ENCODE results near the gene TRIM22.
"Not testable (repeated sequence)": the region's sequence is repeated elsewhere in the genome, so short reads cannot be mapped to it uniquely, and the experiment has no call there.

TRIM22 gene, protein sequence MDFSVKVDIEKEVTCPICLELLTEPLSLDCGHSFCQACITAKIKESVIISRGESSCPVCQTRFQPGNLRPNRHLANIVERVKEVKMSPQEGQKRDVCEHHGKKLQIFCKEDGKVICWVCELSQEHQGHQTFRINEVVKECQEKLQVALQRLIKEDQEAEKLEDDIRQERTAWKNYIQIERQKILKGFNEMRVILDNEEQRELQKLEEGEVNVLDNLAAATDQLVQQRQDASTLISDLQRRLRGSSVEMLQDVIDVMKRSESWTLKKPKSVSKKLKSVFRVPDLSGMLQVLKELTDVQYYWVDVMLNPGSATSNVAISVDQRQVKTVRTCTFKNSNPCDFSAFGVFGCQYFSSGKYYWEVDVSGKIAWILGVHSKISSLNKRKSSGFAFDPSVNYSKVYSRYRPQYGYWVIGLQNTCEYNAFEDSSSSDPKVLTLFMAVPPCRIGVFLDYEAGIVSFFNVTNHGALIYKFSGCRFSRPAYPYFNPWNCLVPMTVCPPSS

DNA sequence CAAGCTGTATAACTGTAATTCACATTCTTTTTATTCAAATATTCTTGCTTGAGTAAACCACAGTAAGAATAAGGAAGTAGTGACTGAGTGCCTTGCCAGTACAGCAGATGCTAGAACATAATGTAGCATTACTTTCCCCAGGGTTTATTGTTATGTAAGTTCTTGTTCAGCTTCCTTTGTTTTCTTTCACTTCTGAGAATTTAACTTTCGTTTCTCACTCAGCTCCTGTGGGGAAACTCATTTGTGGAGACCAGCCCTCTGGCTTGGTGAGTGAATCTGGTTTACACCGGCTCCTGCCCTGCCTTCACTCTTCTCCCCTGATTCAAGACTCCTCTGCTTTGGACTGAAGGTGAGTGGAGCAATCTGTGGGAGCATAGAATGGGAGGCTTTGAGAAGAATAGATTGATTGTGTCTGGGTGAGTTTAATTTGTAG is at the start of gene TRIM22:
Gene TRIM22, plus strand, starts transcription at position 240 of the 433 bp plus-strand sequence. CDS start 6,443 bp downstream, outside the sequence.
- peaks cover 16% of the 10 kb centered on the region for H3K4me1 Mint-ChIP-seq
- no peak within 1 kb of the TSS for H3K4me3 Mint-ChIP-seq
- TF ChIP-seq, protein P1, sequence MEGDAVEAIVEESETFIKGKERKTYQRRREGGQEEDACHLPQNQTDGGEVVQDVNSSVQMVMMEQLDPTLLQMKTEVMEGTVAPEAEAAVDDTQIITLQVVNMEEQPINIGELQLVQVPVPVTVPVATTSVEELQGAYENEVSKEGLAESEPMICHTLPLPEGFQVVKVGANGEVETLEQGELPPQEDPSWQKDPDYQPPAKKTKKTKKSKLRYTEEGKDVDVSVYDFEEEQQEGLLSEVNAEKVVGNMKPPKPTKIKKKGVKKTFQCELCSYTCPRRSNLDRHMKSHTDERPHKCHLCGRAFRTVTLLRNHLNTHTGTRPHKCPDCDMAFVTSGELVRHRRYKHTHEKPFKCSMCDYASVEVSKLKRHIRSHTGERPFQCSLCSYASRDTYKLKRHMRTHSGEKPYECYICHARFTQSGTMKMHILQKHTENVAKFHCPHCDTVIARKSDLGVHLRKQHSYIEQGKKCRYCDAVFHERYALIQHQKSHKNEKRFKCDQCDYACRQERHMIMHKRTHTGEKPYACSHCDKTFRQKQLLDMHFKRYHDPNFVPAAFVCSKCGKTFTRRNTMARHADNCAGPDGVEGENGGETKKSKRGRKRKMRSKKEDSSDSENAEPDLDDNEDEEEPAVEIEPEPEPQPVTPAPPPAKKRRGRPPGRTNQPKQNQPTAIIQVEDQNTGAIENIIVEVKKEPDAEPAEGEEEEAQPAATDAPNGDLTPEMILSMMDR (IDR thresholded peaks at IDR 0.05): no peak
- no peak for DNase-seq
- H3K36me3 Mint-ChIP-seq (ENCODE audit: low read depth): no peaks in the 10 kb centered on the region
- peaks cover 10% of the 10 kb centered on the region for H3K9me3 Mint-ChIP-seq
- peaks cover 4% of the 10 kb centered on the region for H3K27me3 Mint-ChIP-seq (ENCODE audit: low read depth, poor library complexity)
- no peak within 1 kb of the TSS for H3K27ac Mint-ChIP-seq

DNA sequence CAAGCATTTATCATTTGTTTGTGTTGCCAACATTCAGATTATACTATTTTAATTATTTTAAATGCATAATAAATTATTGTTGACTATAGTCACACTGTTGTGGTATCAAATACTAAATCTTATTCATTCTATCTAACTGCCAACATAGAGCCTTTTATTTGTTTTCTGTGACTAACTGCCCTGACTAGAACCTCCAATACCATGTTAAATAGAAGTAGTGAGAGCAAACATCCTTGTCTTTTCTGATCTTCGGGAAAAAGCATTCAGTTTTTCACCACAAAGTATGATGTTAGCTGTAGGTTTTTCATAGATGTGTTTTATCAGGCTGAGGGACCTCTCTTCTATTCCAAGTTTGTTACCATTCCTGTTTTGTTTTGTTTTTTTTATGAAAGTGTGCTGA is 49.6 kb upstream of the TRIM22 start:
- Mint-ChIP-seq H3K27me3 (ENCODE audit: low read depth, poor library complexity) (peaks cover 2% of the 10 kb centered on the region), H3K4me3 (no peak overlapping the region), H3K4me1 (no peaks in the 10 kb centered on the region), H3K9me3 (no peaks in the 10 kb centered on the region), H3K36me3 (ENCODE audit: low read depth) (no peaks in the 10 kb centered on the region), H3K27ac (no peak overlapping the region)
- TF ChIP-seq, protein P1 (IDR thresholded peaks at IDR 0.05): no peak
- no peak for DNase-seq

DNA sequence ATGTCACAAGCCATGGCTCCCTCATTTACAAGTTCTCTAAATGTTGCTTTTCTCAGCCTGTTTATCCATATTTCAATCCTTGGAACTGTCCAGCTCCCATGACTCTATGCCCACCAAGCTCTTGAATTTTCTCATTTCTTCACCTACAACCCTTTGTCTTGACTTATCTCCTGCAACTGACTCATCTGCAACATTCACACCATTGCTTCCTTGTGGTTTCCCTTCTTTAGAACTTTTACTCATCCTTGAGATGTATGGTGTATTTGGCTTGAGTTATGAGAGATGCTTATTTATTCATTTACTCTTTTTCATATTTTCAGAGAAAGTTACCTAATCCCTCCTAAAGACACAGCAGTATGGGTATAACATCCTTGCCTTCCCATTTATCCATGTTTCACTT is 46.0 kb upstream of the TRIM22 start:
- Mint-ChIP-seq H3K36me3 (ENCODE audit: low read depth) (no peaks in the 10 kb centered on the region), H3K27me3 (ENCODE audit: low read depth, poor library complexity) (peaks cover 4% of the 10 kb centered on the region), H3K4me3 (no peak overlapping the region), H3K27ac (no peak overlapping the region), H3K4me1 (no peaks in the 10 kb centered on the region), H3K9me3 (no peaks in the 10 kb centered on the region)
- TF ChIP-seq, protein P1 (IDR thresholded peaks at IDR 0.05): no peak
- DNase-seq: no peak

DNA sequence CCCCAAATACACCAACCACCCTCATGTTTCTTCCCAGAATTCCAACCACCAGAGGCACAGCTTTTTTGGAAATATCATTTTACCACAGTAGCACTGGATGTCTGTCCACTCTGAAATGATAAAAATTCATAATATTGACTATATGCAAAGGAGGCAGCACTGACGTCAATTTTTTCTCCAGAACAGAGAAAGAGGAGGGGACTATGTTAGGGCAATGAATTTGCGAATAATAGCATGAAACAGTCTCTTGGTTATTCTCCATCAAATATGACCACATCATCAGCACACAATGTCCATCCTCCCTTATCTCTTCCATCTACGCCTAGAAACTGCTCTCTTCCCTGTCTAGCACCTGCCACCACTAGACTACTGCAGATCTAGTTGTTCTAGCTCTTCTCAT is 43.5 kb upstream of the TRIM22 start:
- H3K4me3 Mint-ChIP-seq: no peak overlapping the region
- peaks cover 4% of the 10 kb centered on the region for H3K27me3 Mint-ChIP-seq (ENCODE audit: low read depth, poor library complexity)
- H3K4me1 Mint-ChIP-seq: no peaks in the 10 kb centered on the region
- H3K27ac Mint-ChIP-seq: no peak overlapping the region
- TF ChIP-seq, protein P1 (IDR thresholded peaks at IDR 0.05): no peak
- no peaks in the 10 kb centered on the region for H3K9me3 Mint-ChIP-seq
- H3K36me3 Mint-ChIP-seq (ENCODE audit: low read depth): no peaks in the 10 kb centered on the region
- DNase-seq: no peak

DNA sequence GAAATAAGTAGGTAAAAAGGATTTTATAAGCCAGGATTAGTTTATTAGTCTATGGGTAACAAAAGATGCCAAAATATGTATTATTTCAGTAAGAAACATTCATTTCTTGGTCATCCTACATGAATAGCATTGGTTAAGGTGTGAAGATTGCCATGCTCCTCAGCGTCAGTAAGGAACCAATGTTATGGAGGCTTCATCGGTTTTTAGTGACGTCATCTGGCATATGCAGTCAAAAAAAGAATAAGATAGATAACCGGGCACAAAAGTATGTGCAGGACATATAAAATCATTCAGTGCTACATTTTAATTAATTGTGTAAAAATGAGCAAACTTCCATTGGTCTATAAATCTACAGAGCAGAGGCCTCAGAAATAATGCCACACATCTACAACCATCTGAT is 34.1 kb upstream of the TRIM22 start:
- peaks cover 15% of the 10 kb centered on the region for H3K36me3 Mint-ChIP-seq (ENCODE audit: low read depth)
- no peak overlapping the region for H3K4me3 Mint-ChIP-seq
- H3K9me3 Mint-ChIP-seq: peaks cover 40% of the 10 kb centered on the region
- no peak overlapping the region for H3K27ac Mint-ChIP-seq
- no peak for DNase-seq
- no peaks in the 10 kb centered on the region for H3K4me1 Mint-ChIP-seq
- no peaks in the 10 kb centered on the region for H3K27me3 Mint-ChIP-seq (ENCODE audit: low read depth, poor library complexity)
- TF ChIP-seq, protein P1 (IDR thresholded peaks at IDR 0.05): no peak

DNA sequence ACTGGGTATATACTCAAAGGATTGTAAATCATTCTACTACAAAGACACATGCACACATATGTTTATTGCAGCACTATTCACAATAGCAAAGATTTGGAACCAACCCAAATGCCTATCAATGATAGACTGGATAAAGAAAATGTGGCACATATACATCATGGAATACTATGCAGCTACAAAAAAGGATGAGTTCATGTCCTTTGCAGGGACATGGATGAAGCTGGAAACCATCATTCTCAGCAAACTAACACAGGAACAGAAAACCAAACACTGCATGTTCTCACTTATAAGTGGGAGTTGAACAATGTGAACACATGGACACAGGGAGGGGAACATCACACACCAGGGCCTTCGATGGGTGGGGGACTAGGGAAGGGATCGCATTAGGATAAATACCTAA is 32.6 kb upstream of the TRIM22 start:
- peaks cover 24% of the 10 kb centered on the region for H3K36me3 Mint-ChIP-seq (ENCODE audit: low read depth)
- not testable (repeated sequence) for H3K4me1 Mint-ChIP-seq; H3K27me3 Mint-ChIP-seq (ENCODE audit: low read depth, poor library complexity); DNase-seq; H3K27ac Mint-ChIP-seq; H3K4me3 Mint-ChIP-seq
- H3K9me3 Mint-ChIP-seq: peaks cover 37% of the 10 kb centered on the region
